DND-41 (cell line): Measurements from ENCODE around the gene ALKBH5.
A peak's percentile ranks its signal among the peaks of the same experiment; 100 is the strongest.

ENCODE experiments used
- ATAC-seq: fragments of 200-7000 bp; cut with Tn5 transposase; 3 replicates; pipeline ENCODE4 v1.9.1; 2021; ENCODE audit warnings: low read depth; ENCODE audit not compliant: insufficient read depth
- DNase-seq: peaks from one replicate; pipeline ENCODE4 v3.0.0-alpha.2; 2020
- H2AFZ ChIP-seq: 2 replicates; pipeline ENCODE4 v1.6.0; 2012; ENCODE audit warnings: low read depth, low read length
- H3K27ac ChIP-seq: 2 replicates; pipeline ENCODE4 v1.5.1; 2012; ENCODE audit warnings: low read length, inconsistent platforms
- H3K27me3 ChIP-seq: fragments of 200-600 bp; sonication (generic); 2 replicates; pipeline ENCODE4 v1.6.0; 2012; ENCODE audit warnings: low read length, mild to moderate bottlenecking, inconsistent platforms; ENCODE audit not compliant: insufficient read depth, poor library complexity
- H3K36me3 ChIP-seq: 2 replicates; pipeline ENCODE4 v1.5.1; 2012; ENCODE audit warnings: low read length, inconsistent platforms; ENCODE audit not compliant: insufficient read depth
- H3K4me1 ChIP-seq: 2 replicates; pipeline ENCODE4 v1.5.1; 2012; ENCODE audit warnings: mild to moderate bottlenecking, low read length; ENCODE audit not compliant: insufficient read depth
- H3K4me2 ChIP-seq: 2 replicates; pipeline ENCODE4 v1.6.0; 2012; ENCODE audit warnings: mild to moderate bottlenecking, moderate library complexity, low read length, inconsistent platforms; ENCODE audit not compliant: insufficient read depth
- H3K4me3 ChIP-seq, 2 experiments: fragments of 200-600 bp in 1 of 2; shearing (Covaris generic) in 1 of 2; 2 replicates each; pipeline ENCODE4 v1.5.1; 2012 to 2016; ENCODE audit warnings: inconsistent platforms in 2 of 2, low read length in 2 of 2, mild to moderate bottlenecking in 2 of 2, low read depth in 1 of 2, moderate library complexity in 1 of 2
- H3K79me2 ChIP-seq: 2 replicates; pipeline ENCODE4 v1.6.0; 2012; ENCODE audit warnings: low read length, inconsistent platforms; ENCODE audit not compliant: insufficient read depth
- H3K9ac ChIP-seq: 2 replicates; pipeline ENCODE4 v1.6.0; 2012; ENCODE audit warnings: low read depth, mild to moderate bottlenecking, inconsistent platforms, low read length, moderate library complexity
- H3K9me3 ChIP-seq: 2 replicates; pipeline ENCODE4 v1.5.1; 2012; ENCODE audit warnings: low read length, moderate library complexity, mild to moderate bottlenecking, inconsistent platforms; ENCODE audit not compliant: insufficient read depth, severe bottlenecking
- H4K20me1 ChIP-seq: 2 replicates; pipeline ENCODE4 v1.6.0; 2012; ENCODE audit warnings: low read length; ENCODE audit not compliant: insufficient read depth
- CTCF ChIP-seq: IDR thresholded peaks from 2 replicates; pipeline ENCODE4 v1.5.1; 2012; ENCODE audit warnings: borderline replicate concordance, low read length, moderate library complexity, mild to moderate bottlenecking; ENCODE audit not compliant: poor library complexity, severe bottlenecking; ENCODE audit errors: extremely low read depth
- EZH2 ChIP-seq: IDR thresholded peaks from 3 replicates; pipeline ENCODE4 v1.6.1; 2012; ENCODE audit warnings: borderline replicate concordance, low read depth, mild to moderate bottlenecking, moderate library complexity, low read length, inconsistent platforms; ENCODE audit not compliant: severe bottlenecking

ALKBH5 gene

GRCh38 chr17:18190628-18191235, 7.1 kb downstream of the ALKBH5 start:
- peaks cover 88% of the 10 kb centered on the region for H3K36me3 ChIP-seq

DNA sequence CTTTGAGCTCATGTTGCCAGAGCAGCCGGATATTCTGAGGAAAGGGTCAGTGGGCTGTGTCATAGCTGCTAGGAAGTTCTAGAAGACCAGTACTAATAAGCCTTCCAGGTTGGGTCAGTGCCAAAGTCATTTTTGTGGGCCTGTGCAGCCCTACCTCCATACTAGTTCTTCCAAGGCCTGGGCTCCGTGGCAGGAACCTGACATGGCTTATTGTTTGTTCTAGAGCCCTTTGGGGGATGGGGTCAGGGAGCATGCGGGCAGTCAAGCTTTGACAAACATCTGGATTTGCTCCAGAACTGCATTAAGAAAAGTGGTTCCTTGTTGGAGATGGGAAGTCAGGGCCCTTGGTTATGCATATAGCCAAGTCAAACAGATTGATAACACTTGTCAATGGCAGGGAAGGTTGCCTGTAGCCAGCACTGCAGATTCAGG, 7.6 kb downstream of the ALKBH5 start:
- H3K27me3 ChIP-seq: no peaks in the 10 kb centered on the region
- no peak overlapping the region for H3K4me3 ChIP-seq
- H4K20me1 ChIP-seq: peaks cover 81% of the 10 kb centered on the region
- H3K9ac ChIP-seq: no peak overlapping the region; the same call in 1 of the 2 replicates
- ATAC-seq (no peak), DNase-seq (no peak)
- peak overlapping the region; percentile 40 for H3K4me2 ChIP-seq
- TF ChIP-seq EZH2 (no peak), CTCF (no peak)
- H3K36me3 ChIP-seq: peaks cover 88% of the 10 kb centered on the region
- H3K4me1 ChIP-seq: peaks cover 48% of the 10 kb centered on the region
- no peak overlapping the region for H3K27ac ChIP-seq
- H3K9me3 ChIP-seq: no peaks in the 10 kb centered on the region
- no peak overlapping the region for H2AFZ ChIP-seq
- H3K79me2 ChIP-seq: peaks cover 97% of the 10 kb centered on the region

More at GRCh38 chr17:18190628-18191235, 7.1 kb downstream of the ALKBH5 start:
- H3K27me3 ChIP-seq: no peaks in the 10 kb centered on the region
- peak overlapping the region in 1 of 2 experiments; percentile 28; a peak in 2 of 4 replicates for H3K4me3 ChIP-seq
- TF ChIP-seq CTCF (no peak), EZH2 (no peak)
- H4K20me1 ChIP-seq: peaks cover 84% of the 10 kb centered on the region
- 0 out of 2 replicates have a peak overlapping the region, but pooled peaks have one; percentile 17 for H3K9ac ChIP-seq
- H3K79me2 ChIP-seq: peaks cover 97% of the 10 kb centered on the region
- H2AFZ ChIP-seq: no peak overlapping the region
- H3K4me2 ChIP-seq: peak overlapping the region; percentile 40
- DNase-seq (no peak), ATAC-seq (no peak)
- peaks cover 53% of the 10 kb centered on the region for H3K4me1 ChIP-seq
- peak overlapping the region; percentile 13; the same call in 1 of the 2 replicates for H3K27ac ChIP-seq
- H3K9me3 ChIP-seq: no peaks in the 10 kb centered on the region

GRCh38 chr17:18191967-18192366, 8.3 kb downstream of the ALKBH5 start:
- Histone ChIP-seq H3K36me3 (peaks cover 87% of the 10 kb centered on the region), H2AFZ (no peak overlapping the region), H4K20me1 (peaks cover 80% of the 10 kb centered on the region), H3K79me2 (peaks cover 97% of the 10 kb centered on the region), H3K4me2 (peak overlapping the region; percentile 31; the same call in 1 of the 2 replicates), H3K4me3 (no peak overlapping the region), H3K9me3 (no peaks in the 10 kb centered on the region), H3K27me3 (no peaks in the 10 kb centered on the region), H3K27ac (no peak overlapping the region), H3K9ac (no peak overlapping the region), H3K4me1 (peaks cover 40% of the 10 kb centered on the region)
- DNase-seq (no peak), ATAC-seq (no peak; the same call in 2 of the 3 replicates)
- TF ChIP-seq CTCF (peak; percentile 30), EZH2 (no peak)
